Activated CD4-positive, CD25-positive, alpha-beta regulatory T cell treated with anti-CD3 and anti-CD28 coated beads, Interleukin-2, amount 50 U/mL, for 16 hours (primary cell): ENCODE results near the gene GRAPL.
"Not testable (repeated sequence)": the region's sequence is repeated elsewhere in the genome, so short reads cannot be mapped to it uniquely, and the experiment has no call there.

Experiments
- DNase-seq: peaks from one replicate; pipeline ENCODE4 v3.0.0-alpha.2; 2020; ENCODE audit warnings: low read depth, low spot score

The GRAPL gene

DNA sequence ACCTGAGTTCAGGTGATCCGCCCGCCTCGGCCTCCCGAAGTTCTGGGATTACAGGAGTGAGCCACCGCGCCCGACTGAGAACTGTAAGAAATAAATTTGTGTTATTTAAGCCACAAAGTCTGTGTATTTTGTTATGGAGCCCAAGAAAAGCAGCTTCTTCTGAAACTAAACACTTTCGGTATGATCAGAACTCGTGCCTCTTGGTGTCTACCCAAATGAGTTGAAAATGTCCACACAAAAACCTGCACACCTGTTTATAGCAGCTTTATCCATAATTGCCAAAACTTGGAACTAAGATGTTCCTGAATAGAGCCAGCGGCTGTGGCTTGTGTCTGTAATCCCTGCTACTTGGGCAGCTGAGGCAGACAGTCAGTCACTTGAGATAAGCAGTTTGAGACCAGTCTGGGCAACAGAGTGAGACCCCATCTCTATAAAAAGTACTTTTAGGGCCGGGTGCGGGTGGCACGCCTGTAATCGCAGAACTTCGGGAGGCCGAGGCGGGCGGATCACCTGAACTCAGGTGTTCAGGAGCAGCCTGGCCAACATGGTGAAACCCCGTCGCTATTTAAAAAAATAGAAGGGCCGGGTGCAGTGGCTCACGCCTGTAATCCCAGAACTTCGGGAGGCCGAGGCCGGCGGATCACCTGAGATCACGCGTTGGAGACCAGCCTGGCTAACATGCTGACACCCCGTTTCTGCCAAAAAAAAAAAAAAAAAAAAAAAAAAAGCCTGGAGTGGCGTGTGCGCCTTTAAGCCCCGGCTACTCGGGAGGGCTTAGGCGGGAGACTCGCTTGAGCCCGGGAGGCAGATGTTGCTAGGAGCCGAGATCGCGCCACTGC lies 61.7 kb downstream of the GRAPL start:
- not testable (repeated sequence) for DNase-seq

DNA sequence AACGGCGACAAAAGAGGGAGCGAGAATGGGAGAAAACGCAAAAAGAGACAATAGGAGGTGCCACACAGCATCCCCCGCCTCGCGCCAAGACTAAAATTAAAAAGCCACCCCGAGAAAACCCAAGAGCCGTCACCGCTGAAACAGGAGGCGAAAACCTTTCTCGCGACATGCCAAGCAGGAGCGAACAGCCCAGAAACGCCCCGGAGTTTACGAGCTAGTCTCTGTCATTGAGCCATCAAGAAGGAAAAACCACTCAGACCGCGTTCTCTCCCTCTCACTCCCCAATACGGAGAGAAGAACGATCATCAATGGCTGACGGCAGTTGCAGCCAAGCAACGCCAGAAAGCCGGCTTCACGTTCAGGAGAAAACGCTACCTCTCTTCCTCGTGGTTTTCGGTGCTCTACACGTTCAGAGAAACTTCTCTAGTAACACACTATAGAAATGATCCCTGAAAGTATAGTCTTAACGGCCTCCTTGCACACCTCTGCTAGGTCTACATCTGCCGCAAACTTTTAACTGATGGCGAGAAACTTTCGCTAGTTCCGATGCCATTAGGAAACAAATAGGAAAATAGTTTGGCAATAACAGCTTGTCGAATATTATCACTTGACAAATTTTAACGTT lies 62.5 kb downstream of the GRAPL start:
- DNase-seq, result not testable (repeated sequence)

GRCh38 chr17:19196382-19197204 lies 69.2 kb downstream of the GRAPL start:
- DNase-seq, result not testable (repeated sequence)

DNA sequence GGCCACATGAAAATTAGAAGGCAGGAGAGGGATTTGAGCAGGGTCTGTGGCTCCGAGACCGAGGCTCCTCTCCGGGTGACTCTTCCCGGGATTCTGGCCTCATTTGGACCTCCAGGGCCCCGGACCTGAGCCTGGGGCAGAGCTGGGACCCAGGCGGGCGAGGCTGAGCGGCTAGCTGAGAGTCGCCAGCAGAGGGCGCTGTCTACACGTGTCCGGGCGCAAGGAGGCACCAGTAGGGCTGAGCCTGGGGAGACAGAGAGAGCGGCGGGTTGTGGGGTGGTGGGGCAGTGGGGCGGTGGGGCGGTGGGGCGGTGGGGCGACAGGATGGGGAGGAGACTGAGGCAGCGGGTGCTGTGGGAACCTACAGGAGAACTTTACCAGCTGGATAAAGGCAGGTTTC lies 75.1 kb downstream of the GRAPL start:
- not testable (repeated sequence) for DNase-seq

DNA sequence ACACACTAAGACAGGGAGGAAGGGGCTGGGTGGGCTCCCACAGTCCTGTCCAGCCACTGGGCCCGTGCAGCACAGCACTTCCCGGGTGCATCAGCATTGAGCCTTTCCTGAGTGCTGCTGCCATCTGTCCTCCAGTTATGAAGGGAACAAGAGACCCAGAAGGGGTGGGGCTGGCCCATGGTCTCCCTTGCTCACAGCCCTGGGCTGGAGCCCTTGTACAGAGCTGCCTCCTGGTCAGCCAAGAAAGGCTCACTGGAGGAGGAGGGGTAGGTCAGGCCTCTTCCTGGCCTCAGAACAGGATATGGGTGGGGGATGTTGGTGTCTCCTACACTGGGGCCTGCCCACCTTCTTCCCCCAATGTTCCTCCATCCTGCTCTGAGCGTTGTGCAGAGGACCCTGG lies 76.0 kb downstream of the GRAPL start:
- DNase-seq, result not testable (repeated sequence)
